ENCODE results near the gene SEMA4B.

The SEMA4B gene

GRCh38 chr15:90230071-90230494 lies 29.0 kb downstream of the SEMA4B start:
- H2AFZ ChIP-seq (ENCODE audit: low read depth), result no peak overlapping the region
- no peaks in the 10 kb centered on the region for H3K79me2 ChIP-seq (ENCODE audit: insufficient read depth, low read depth)
- no peak overlapping the region for H3K4me2 ChIP-seq
- no peaks in the 10 kb centered on the region for H3K27me3 ChIP-seq (ENCODE audit: insufficient read depth, low read depth)
- H3K36me3 ChIP-seq (ENCODE audit: insufficient read depth), result no peaks in the 10 kb centered on the region
- H3K4me1 ChIP-seq (ENCODE audit: low read depth, poor library complexity, severe bottlenecking), result peaks cover 16% of the 10 kb centered on the region
- no peaks in the 10 kb centered on the region for H4K20me1 ChIP-seq (ENCODE audit: insufficient read depth)
- H3K4me3 ChIP-seq (IDR thresholded peaks at IDR 0.05; ENCODE audit: insufficient read depth, low read depth, low read length), result no peak overlapping the region
- H3K27ac ChIP-seq, result no peak overlapping the region
- TF ChIP-seq, protein P1, sequence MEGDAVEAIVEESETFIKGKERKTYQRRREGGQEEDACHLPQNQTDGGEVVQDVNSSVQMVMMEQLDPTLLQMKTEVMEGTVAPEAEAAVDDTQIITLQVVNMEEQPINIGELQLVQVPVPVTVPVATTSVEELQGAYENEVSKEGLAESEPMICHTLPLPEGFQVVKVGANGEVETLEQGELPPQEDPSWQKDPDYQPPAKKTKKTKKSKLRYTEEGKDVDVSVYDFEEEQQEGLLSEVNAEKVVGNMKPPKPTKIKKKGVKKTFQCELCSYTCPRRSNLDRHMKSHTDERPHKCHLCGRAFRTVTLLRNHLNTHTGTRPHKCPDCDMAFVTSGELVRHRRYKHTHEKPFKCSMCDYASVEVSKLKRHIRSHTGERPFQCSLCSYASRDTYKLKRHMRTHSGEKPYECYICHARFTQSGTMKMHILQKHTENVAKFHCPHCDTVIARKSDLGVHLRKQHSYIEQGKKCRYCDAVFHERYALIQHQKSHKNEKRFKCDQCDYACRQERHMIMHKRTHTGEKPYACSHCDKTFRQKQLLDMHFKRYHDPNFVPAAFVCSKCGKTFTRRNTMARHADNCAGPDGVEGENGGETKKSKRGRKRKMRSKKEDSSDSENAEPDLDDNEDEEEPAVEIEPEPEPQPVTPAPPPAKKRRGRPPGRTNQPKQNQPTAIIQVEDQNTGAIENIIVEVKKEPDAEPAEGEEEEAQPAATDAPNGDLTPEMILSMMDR (conservative IDR thresholded peaks at IDR 0.05; ENCODE audit: low read depth, low read length), result no peak
- no peak overlapping the region for H3K9ac ChIP-seq

DNA sequence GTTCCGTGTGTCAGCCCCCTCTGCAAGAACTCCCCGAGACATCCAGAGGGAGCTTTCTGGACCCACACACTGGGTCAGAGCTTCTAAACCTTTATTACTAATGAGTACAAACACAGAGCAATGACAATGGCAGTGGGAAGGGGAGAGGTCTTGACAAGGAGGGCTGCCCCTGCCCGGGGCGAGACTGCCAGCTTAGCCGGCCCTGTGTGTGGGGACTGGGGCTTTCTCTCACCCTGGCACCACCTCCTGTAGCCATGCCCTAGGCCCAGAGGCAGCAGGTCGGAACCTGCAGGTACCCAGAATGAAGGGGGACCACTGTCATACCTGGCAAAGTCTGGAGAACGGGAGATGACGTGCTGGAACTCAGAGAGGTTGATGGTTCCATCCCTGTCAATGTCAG lies 29.5 kb downstream of the SEMA4B start:
- Histone ChIP-seq H3K27ac (no peak overlapping the region), H3K4me3 (IDR thresholded peaks at IDR 0.05; ENCODE audit: insufficient read depth, low read depth, low read length) (no peak overlapping the region), H3K4me1 (ENCODE audit: low read depth, poor library complexity, severe bottlenecking) (peaks cover 16% of the 10 kb centered on the region), H3K36me3 (ENCODE audit: insufficient read depth) (no peaks in the 10 kb centered on the region), H3K27me3 (ENCODE audit: insufficient read depth, low read depth) (no peaks in the 10 kb centered on the region), H3K4me2 (no peak overlapping the region), H3K9ac (no peak overlapping the region), H2AFZ (ENCODE audit: low read depth) (no peak overlapping the region), H4K20me1 (ENCODE audit: insufficient read depth) (no peaks in the 10 kb centered on the region), H3K79me2 (ENCODE audit: insufficient read depth, low read depth) (no peaks in the 10 kb centered on the region)
- TF ChIP-seq, protein P1 (conservative IDR thresholded peaks at IDR 0.05; ENCODE audit: low read depth, low read length), result no peak

- no peak overlapping the region for H3K4me3 ChIP-seq (IDR thresholded peaks at IDR 0.05; ENCODE audit: insufficient read depth, low read depth, low read length)
- TF ChIP-seq, protein P1 (conservative IDR thresholded peaks at IDR 0.05; ENCODE audit: low read depth, low read length), result no peak
- H3K9ac ChIP-seq, result no peak overlapping the region
- H4K20me1 ChIP-seq (ENCODE audit: insufficient read depth), result no peaks in the 10 kb centered on the region
- no peaks in the 10 kb centered on the region for H3K36me3 ChIP-seq (ENCODE audit: insufficient read depth)
- H3K4me2 ChIP-seq, result no peak overlapping the region
- H3K79me2 ChIP-seq (ENCODE audit: insufficient read depth, low read depth), result no peaks in the 10 kb centered on the region
- no peak overlapping the region for H2AFZ ChIP-seq (ENCODE audit: low read depth)
- H3K27me3 ChIP-seq (ENCODE audit: insufficient read depth, low read depth), result no peaks in the 10 kb centered on the region
- no peak overlapping the region for H3K27ac ChIP-seq
- H3K4me1 ChIP-seq (ENCODE audit: low read depth, poor library complexity, severe bottlenecking), result peaks cover 16% of the 10 kb centered on the region
These were observed 30.2 kb downstream of the SEMA4B start for GRCh38 chr15:90231028-90232017.

- no peak overlapping the region for H3K9ac ChIP-seq
- no peaks in the 10 kb centered on the region for H4K20me1 ChIP-seq (ENCODE audit: insufficient read depth)
- peaks cover 16% of the 10 kb centered on the region for H3K4me1 ChIP-seq (ENCODE audit: low read depth, poor library complexity, severe bottlenecking)
- no peak overlapping the region for H3K4me3 ChIP-seq (IDR thresholded peaks at IDR 0.05; ENCODE audit: insufficient read depth, low read depth, low read length)
- no peak overlapping the region for H2AFZ ChIP-seq (ENCODE audit: low read depth)
- TF ChIP-seq, protein P1 (conservative IDR thresholded peaks at IDR 0.05; ENCODE audit: low read depth, low read length), result no peak
- H3K27me3 ChIP-seq (ENCODE audit: insufficient read depth, low read depth), result no peaks in the 10 kb centered on the region
- H3K4me2 ChIP-seq, result peak overlapping the region; percentile 61; the same call in 1 of the 2 replicates
- H3K27ac ChIP-seq, result no peak overlapping the region
- H3K79me2 ChIP-seq (ENCODE audit: insufficient read depth, low read depth), result no peaks in the 10 kb centered on the region
- no peaks in the 10 kb centered on the region for H3K36me3 ChIP-seq (ENCODE audit: insufficient read depth)
These were observed 31.1 kb downstream of the SEMA4B start for GRCh38 chr15:90232196-90232595.

Data from KMS-11 (cell line).